ENCODE results near the gene PCDHGB5.

Gene PCDHGB5

GRCh38 chr5:141441571-141442170 is 43.9 kb downstream of the PCDHGB5 start:
- DNase-seq (ENCODE audit: low read depth), result no peak

All from activated T-cell treated with anti-CD3 and anti-CD28 coated beads for 24 hours (primary cell).